GM15510 (cell line): ENCODE measurements around the gene FBXO40.

ENCODE experiments used
- POLR2A ChIP-seq: IDR thresholded peaks from 3 replicates; pipeline ENCODE4 v1.6.1; 2011; ENCODE audit warnings: borderline replicate concordance; ENCODE audit not compliant: insufficient read length; ENCODE audit errors: extremely low read depth

The FBXO40 gene, protein sequence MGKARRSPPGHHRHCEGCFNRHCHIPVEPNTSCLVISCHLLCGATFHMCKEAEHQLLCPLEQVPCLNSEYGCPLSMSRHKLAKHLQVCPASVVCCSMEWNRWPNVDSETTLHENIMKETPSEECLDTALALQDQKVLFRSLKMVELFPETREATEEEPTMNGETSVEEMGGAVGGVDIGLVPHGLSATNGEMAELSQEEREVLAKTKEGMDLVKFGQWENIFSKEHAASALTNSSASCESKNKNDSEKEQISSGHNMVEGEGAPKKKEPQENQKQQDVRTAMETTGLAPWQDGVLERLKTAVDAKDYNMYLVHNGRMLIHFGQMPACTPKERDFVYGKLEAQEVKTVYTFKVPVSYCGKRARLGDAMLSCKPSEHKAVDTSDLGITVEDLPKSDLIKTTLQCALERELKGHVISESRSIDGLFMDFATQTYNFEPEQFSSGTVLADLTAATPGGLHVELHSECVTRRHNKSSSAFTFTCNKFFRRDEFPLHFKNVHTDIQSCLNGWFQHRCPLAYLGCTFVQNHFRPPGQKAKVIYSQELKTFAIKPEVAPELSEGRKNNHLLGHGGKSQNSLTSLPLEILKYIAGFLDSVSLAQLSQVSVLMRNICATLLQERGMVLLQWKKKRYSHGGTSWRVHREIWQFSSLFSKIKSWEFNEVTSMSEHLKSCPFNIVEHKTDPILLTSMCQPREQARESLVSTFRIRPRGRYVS

DNA sequence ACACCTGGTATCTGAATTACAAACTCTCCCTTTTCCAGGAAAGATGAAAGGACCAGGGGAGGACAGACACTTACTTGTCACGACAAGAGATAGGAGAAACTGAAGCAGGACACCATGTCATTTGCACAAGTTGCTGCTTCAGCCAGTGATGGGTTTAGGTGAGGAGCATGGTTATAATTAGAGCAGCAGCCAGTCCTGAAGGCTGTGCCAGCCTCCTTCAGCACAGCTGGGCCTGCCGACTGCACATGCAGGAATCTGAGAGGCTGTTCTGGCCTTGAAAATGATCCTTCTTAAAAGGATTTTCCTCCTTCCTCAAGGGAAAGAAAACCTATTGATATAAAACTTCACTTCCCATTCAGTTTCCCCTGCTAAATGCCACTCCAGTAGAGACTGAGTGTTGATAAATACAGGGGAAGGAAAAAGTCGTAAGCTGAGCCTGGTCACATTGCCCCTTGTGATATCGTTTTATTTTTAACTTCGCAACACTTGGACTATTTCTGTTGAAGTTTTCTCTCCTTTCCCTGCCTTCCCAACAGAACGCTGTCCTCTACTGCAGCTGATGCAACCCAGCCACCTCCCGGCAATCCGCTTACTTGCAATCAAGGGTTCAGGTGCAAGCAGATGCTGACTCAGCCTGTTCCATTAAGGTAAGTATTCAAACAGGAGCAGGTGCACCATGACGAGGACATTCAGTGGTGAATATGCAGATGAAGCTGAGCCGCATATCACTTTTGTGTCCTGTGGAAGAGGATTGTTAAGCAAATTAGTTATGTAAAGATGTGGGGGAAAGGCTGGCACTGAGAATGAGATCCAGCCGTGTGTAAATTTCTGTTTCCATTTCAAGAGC lies at the start of gene FBXO40:
TSS of gene FBXO40 (plus strand) at position 524 of the 847 bp plus-strand sequence. CDS start 27,197 bp downstream, outside the sequence.
- no peak for TF ChIP-seq POLR2A

DNA sequence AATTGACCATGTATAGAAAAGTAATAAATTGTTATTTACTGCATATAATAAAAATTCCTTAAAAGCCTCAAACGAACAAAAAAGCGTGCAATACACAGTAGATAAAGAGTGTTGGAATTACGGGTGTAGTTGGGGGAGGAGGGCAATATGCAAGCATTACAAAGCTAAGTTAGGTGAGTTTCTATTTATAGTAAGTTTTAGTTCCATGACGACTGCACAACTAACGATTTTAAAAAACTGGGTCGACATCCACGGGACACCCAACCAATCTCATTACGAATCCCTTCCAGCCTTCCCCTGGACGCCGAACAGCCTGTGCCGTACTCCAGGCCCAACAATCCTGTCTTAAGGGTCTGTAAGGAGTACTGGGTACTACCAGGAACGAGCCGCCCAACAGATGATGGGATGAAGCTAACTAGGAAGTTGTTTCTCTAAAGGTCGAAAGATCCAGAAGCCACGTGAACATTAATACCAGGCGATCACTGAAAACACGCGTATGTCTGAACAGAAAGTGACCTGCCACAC lies 48.1 kb upstream of the FBXO40 start:
- TF ChIP-seq POLR2A = no peak

DNA sequence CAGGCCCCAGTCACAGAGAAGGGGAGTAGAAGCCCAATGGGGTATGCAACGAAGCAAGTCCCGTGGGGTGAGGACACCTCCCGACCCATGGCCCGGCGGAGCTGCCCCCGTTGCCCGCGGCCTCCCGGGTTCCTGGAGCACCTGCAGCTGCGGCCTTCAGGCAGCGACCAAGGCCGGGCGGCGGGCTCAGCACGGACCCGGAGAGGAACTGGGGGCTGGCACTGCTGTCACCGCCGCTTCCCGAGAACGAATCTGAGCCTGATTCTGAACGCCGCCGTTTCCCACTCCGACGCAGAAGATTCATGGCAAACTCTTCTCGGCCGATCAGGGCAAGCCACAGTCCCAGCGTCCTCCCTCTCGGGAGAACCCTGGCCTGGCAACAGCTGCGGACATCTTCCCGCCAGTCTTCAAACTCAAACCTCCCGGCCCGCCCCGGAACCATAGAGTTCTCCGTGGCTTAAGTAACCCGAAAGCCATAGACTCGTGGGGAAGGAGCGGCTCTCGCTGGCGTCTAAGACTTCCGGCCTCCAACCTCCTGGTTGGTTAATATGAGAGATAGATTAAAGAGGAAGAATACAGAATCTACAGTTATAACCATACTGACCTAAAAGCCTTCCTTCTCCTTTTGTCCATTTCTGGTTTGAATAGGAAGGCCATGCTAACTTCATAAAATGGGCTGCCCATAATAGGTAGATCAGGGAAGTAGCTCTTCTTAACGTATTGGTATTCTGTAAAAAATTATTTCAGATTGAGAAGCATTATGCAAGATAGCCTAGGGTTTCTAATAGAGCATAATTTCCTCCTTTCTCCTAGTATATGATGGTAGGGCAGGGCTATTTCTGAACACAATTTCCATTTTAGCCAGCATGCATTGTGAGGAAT lies 47.4 kb upstream of the FBXO40 start, which contains the start of gene POLQ:
TSS of gene POLQ (minus strand) at position 415 of the 882 bp plus-strand sequence. CDS start at position 304, 111 bp downstream.
- TF ChIP-seq POLR2A = peak; percentile 64

DNA sequence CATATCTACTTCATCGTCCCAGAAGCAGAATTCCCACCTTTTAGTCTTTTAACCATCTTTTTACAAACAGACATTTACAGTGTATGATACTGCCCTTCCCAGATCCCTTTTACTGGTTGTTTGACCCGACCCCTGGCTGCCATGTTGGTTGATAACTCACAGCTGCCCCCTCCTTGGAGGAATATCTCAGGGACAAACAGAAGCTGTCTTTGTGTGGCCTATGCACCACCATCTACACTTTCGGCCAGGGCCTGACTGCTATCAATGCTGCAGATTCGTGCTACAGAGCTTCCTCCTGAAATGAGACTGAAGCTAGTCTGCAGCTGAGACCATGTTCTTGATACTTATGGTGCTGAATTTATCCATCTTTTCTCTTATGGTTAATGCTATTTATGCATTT lies 40.8 kb upstream of the FBXO40 start:
- no peak for TF ChIP-seq POLR2A

DNA sequence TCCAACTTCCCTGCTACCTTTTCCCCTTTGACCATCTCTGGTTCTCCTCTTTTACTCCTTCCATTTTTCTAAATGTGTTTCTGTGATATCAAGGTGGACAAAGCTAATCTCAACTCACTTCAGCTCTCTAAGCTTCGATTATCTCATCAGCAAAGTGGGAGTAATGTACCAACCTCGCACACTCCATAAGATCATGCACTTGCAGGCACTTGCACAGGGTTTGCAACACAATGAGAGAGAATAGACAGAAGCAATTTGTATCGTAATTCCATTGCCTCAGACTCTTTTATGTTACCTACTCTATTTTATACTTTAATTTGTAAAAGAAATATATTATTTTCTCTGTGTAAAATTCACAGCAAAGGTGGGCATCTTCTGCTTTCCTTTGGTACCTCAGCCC lies 40.4 kb upstream of the FBXO40 start:
- TF ChIP-seq POLR2A = no peak

DNA sequence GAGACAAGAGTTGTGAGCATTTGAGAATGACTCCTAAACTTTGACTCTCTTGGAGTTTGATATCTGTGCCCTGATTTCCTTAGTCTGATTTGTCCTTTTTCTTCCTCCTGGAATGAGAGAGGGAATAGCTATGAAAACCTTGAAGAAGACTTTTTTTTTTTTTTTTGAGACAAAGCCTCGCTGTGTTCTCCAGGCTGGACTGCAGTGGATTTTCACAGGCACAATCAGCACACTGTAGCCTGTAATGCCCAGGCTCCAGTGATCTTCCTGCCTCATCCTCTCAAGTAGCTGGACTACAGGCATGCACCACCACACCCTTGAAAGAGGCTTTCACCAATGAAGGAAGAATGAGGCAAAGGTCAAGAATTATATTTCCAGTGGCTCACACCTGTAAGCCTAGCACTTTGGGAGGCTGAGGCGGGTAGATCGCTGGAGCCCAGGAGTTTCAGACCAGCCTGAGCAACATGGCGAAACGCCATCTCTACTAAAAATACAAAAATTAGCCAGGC lies 35.7 kb upstream of the FBXO40 start:
- TF ChIP-seq POLR2A = no peak

DNA sequence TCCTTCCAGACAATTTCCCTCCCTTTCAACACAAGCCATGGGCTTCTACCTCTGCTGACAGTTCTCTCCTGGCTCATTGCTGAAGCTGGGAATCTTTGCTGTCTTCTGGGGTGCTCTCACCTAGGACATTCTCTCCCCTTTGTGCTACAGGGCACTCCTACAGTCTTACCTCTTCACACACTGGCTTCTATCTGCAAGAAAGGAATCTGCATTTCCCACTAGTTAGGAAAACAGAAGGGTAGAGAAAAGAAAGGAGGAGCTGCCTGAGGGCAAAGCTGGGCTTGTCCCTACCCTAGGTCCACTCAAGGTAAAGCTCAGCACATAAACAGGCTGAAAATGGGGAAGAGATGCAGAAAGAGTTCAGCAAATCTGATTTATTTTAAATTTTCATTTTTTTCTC lies 31.0 kb upstream of the FBXO40 start:
- TF ChIP-seq POLR2A = no peak

DNA sequence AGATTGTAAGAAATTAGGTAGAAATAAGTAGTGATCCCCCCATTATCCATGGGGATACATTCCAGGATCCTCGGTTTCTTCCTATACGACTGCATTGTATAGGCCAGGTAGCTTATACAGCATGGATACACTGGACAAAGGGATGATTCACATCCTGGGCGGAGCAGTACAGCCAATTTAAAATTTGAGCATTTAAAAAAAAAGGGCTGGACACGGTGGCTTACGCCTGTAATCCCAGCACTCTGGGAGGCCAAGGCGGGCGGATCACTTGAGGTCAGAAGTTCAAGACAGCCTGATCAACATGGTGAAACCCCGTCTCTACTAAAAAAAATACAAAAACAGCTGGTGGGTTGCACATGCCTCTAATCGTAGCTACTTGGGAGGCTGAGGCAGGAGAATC lies 26.4 kb upstream of the FBXO40 start:
- no peak for TF ChIP-seq POLR2A

DNA sequence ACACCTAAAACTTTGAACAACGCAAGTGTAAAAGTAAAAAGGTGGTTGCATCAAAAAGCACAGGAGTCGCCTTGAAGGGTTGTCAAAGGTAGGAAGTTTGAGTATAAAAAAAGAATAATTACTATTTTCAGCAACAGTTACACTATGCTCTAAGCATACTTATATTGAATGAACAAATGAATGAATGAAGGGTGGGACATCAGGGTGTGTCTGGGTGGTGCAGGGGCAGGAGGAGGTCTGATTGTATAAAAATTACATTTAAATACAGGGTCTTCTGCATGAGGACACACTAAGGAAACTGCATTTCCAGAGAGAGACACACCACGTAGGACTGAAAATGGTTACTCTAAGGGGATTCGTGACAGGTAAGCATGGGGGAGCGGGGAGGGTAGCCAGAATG lies 25.5 kb upstream of the FBXO40 start, which contains the start of gene ARGFX:
TSS of gene ARGFX (plus strand) at position 301 of the 400 bp plus-strand sequence. CDS start 2,765 bp downstream, outside the sequence.
- TF ChIP-seq POLR2A = no peak

DNA sequence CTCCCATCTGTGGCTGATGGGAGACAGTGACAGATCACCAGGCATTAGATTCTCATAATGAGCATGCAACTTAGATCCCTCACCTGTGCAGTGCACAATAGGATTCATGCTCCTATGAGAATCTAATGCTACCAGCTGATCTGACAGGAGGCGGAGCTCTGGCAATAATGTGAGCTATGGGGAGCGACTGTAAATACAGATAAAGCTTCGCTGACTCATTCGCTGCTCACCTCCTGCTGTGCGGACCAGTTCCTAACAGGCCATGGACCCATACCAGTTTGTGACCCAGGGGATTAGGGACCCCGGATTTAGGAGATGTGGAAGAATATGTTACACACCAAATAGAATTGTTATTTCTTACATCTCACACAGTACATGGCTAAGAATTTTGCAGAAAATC lies 18.7 kb upstream of the FBXO40 start:
- no peak for TF ChIP-seq POLR2A

DNA sequence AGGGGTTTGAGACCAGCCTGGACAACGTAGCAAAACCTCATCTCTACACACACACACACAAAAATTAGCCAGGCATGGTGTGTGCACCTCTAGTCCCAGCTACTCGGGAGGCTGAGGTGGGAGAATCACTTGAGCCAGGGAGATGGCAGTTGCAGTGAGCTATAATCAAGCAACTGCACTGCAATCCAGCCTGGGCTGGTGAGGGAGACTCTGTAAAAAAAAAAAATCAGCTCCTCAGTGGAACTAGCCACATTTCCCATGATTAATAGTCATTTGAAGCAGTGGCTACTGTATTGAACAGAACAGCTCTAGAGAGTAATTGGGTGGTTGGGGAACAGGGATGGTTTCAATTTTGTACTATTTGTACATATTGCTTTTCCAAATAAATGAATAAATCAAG lies 11.5 kb upstream of the FBXO40 start:
- no peak for TF ChIP-seq POLR2A

DNA sequence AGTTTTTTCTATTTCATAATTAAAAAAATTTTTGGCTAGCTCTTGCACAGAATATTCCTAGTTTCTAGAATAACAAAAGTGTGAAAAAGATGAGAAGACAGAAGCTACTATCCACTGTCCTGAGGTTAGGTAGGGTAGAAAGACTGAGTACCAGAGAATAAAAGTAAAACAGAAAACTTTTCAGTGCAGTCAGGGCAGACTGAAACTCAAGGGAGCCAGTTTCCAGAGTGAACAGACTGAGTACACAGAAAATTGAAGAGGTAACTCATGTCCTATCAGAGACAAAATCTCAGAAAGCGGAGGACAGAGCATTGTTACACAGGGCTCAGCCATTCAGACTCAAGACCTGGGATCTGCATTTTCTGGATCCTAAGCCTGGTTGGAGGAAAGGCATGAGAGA lies 8.8 kb upstream of the FBXO40 start:
- TF ChIP-seq POLR2A = no peak

DNA sequence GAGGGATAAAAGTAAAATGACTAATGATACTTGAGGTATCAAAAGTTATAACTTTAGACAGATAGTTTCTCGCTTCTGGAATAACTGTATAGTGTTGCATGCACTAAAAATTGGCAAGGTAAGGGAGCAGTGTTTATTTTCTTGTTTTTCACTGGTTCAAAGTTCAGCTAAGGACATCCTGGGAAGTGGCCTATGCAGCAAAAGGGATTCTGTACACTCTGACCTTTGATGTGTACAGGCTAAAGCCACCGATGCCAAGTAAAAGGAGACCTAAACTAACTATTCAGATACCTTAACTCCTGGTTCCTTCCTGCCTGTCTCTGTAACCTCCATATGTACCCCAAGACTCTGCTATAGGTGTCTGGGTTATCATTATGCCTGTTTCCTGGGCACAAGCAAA lies 1.7 kb downstream of the FBXO40 start:
- no peak for TF ChIP-seq POLR2A

DNA sequence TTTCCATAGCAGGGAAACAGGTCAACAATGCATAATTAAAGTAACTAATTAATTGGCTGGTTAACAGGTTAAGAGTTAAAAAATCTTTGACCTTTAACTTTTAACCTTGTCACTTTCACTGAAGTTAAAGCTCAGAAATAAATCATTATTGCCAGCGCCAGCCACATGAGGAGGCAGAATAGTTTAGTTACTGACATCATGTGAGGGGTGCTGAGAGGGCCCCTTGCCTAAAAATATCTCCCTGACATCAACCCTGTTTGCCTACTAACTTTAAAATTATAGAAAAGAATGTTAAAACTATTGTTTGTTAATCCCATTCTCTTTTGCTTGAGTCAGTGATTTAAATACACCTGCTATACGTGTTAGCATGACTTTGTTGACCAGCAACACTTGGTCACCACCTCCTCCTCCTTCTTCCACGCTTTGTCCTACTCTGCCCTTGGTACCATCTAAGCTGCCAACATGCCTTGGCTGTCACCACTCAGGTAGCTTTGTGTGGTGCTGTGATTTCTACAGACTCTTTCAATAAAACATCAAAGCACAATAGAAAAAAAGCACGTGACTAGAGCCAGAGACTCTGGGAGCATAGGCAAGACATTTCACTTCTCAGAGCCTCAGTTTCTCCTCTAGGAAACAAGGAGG lies 2.7 kb downstream of the FBXO40 start:
- TF ChIP-seq POLR2A = no peak

DNA sequence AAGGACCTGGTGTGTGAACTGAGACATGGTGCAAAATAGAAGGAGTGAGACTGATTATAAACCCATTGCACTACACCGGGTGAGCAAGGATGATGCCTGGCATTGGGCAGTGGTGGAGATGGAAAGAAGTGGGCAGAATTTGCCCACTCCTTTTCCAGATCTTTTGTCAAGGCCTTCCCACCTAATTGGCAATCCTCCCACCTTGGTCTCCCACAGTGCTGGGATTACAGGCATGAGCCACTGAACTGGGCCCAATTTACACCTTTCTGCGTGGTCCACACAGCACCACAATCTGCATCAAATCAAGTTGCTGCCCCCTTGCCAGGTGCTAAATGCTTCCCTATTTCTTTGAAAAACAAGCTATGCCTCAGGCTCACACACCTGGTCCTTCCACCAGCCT lies 5.4 kb downstream of the FBXO40 start:
- TF ChIP-seq POLR2A = no peak
